ENCODE results near the gene EPB41L1.

GRCh38 chr20:36202891-36203338 lies 48.4 kb downstream of the EPB41L1 start:
- TF ChIP-seq TP53 (CRISPR knock-in tag; IDR thresholded peaks at IDR 0.05) (no peak), JUN (CRISPR knock-in tag; IDR thresholded peaks at IDR 0.05) (no peak), CTCF (IDR thresholded peaks at IDR 0.05) (peak; percentile 99)
